Measurements from ENCODE around the gene OTOP3.

OTOP3 gene

GRCh38 chr17:74941128-74941725 is 5.5 kb downstream of the OTOP3 start:
- no peak for DNase-seq

- DNase-seq, result no peak
These were observed 8.3 kb downstream of the OTOP3 start for GRCh38 chr17:74943808-74944522.

- no peak for DNase-seq
These were observed 9.8 kb downstream of the OTOP3 start for GRCh38 chr17:74945543-74945942.

- no peak for DNase-seq
These were observed 10.9 kb downstream of the OTOP3 start for GRCh38 chr17:74946641-74947040.

- no peak for DNase-seq
These were observed 11.5 kb downstream of the OTOP3 start for GRCh38 chr17:74947041-74947754.

- no peak for DNase-seq
These were observed 13.9 kb downstream of the OTOP3 start for GRCh38 chr17:74949455-74950115.

- DNase-seq, result no peak
These were observed 14.5 kb downstream of the OTOP3 start for GRCh38 chr17:74950207-74950606.

- no peak for DNase-seq
These were observed 15.4 kb downstream of the OTOP3 start for GRCh38 chr17:74951065-74951464.

- DNase-seq, result no peak
These were observed 16.2 kb downstream of the OTOP3 start for GRCh38 chr17:74951680-74952421.

GRCh38 chr17:74952431-74953133 is 16.9 kb downstream of the OTOP3 start:
- DNase-seq, result no peak

- DNase-seq, result no peak
These were observed 17.5 kb downstream of the OTOP3 start for GRCh38 chr17:74953134-74953687.

- no peak for DNase-seq
These were observed 18.4 kb downstream of the OTOP3 start for GRCh38 chr17:74954115-74954514.

GRCh38 chr17:74954665-74955421 is 19.1 kb downstream of the OTOP3 start:
- no peak for DNase-seq

GRCh38 chr17:74956093-74956492 is 20.4 kb downstream of the OTOP3 start:
- DNase-seq, result no peak

GRCh38 chr17:74957935-74958740 is 22.4 kb downstream of the OTOP3 start:
- DNase-seq, result peak; percentile 19

- DNase-seq, result no peak
These were observed 24.3 kb downstream of the OTOP3 start for GRCh38 chr17:74959826-74960515.

- no peak for DNase-seq
These were observed 25.1 kb downstream of the OTOP3 start for GRCh38 chr17:74960570-74961342.

GRCh38 chr17:74961657-74962350 is 26.1 kb downstream of the OTOP3 start:
- no peak for DNase-seq
